Mononuclear cell (primary cell): ENCODE results near the gene OR5K3. TPM values are rescaled to one million over a fixed set of nuclear protein-coding genes. Genes with fewer than 3 reads are reported as not detected.
"Not testable (repeated sequence)": the region's sequence is repeated elsewhere in the genome, so short reads cannot be mapped to it uniquely, and the experiment has no call there.

ENCODE experiments used
- H3K27me3 ChIP-seq: 2 replicates; pipeline ENCODE4 v1.6.0; 2011; ENCODE audit warnings: low read length, control low read depth; ENCODE audit not compliant: insufficient read depth
- H3K4me1 ChIP-seq: 2 replicates; pipeline ENCODE4 v1.5.1; 2011; ENCODE audit warnings: mild to moderate bottlenecking, low read length, control low read depth; ENCODE audit not compliant: insufficient read depth
- H3K4me3 ChIP-seq: 2 replicates; pipeline ENCODE4 v1.5.1; 2011; ENCODE audit warnings: mild to moderate bottlenecking, low read length, moderate library complexity
- H3K9me3 ChIP-seq: 2 replicates; pipeline ENCODE4 v1.5.1; 2011; ENCODE audit warnings: low read depth, mild to moderate bottlenecking, control low read depth, low read length
- total RNA-seq: library from RNA; depleted of rRNA; stranded (reverse); fragments of >200 nt; gene quantifications from one replicate; pipeline ENCODE4 v1.2.3, GENCODE V29; 2012

OR5K3 gene
- total RNA-seq, 1 donor = 0.10 TPM

DNA sequence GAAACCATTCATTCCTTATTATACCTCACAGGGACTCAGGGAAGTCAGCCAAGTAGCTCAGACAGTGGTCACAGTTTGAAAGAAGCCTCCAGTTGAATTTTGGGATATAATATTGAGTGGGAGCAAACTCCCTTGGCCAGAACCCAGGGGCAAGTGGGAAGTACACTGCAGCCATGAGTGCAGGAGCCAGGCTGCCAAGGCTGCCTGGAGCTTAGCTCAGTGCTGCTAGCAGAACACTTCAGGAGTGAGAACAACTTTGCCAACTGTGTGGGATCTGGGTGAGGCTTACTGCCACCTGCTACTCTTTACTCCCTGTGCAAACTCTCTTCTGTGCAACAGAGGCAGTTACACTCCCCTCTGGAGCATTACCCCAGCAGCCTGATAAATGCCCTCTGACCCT, 4.6 kb downstream of the OR5K3 start:
- H3K4me1 ChIP-seq = no peaks in the 10 kb centered on the region
- peaks cover 9% of the 10 kb centered on the region for H3K9me3 ChIP-seq
- H3K4me3 ChIP-seq = no peak overlapping the region
- H3K27me3 ChIP-seq = no peaks in the 10 kb centered on the region

DNA sequence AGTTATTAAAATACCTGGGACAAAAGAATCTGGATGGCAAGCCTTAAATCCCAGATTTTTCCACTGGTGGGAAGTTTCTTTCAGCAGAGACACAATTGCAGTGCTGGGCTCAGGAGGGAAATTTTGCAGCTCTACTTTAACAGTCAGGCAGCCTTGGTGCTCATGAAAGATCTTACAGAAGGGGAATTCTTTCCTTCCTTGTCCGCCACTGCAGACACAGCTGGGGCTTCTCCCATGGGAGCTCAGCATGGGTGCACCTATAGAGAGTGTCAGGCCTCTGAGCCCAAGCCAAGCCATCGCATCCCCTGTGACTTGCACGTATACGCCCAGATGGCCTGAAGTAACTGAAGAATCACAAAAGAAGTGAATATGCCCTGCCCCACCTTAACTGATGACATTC, 6.0 kb downstream of the OR5K3 start:
- H3K9me3 ChIP-seq, H3K27me3 ChIP-seq, H3K4me1 ChIP-seq, H3K4me3 ChIP-seq: not testable (repeated sequence)

DNA sequence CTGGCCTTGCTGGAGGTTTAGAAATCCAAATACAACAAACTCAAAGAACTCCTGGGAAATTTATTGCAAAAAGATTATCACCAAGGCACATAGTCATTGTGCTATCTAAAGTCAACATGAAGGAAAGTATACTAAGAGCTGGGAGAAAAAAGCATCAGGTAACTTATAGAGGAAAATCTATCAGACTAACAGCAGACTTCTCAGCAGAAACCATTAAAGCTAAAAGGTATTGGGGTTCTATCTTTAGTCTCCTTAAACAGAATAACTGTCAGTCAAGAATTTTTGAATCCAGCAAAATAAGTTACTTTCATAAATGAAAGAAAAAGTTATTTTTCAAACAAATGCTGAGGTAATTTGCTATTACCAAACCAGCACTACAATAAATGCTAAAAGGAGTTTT, 8.0 kb downstream of the OR5K3 start:
- no peaks in the 10 kb centered on the region for H3K27me3 ChIP-seq
- peaks cover 16% of the 10 kb centered on the region for H3K9me3 ChIP-seq
- no peak overlapping the region for H3K4me3 ChIP-seq
- H3K4me1 ChIP-seq = no peaks in the 10 kb centered on the region

DNA sequence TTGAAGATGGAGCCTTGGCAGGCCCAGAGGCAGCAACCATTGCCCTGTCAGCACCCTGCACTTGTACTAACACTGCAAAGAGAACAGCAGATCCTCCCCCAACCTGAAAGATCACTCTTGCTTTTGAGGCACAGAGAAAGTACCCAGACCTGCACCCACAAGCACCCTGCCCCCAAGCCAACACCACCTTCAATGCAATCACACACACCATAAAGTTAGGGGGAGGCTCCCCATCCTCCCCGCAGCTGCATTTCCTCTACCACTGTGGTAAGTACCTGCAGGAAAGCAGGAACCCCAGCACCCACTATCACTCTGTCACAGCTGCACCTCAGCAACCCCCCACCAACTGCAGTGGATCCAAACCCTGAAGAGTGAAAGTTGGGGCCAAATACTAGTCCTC, 12.0 kb downstream of the OR5K3 start:
- Histone ChIP-seq H3K4me3 (no peak overlapping the region), H3K27me3 (no peaks in the 10 kb centered on the region), H3K4me1 (no peaks in the 10 kb centered on the region), H3K9me3 (peaks cover 30% of the 10 kb centered on the region)

DNA sequence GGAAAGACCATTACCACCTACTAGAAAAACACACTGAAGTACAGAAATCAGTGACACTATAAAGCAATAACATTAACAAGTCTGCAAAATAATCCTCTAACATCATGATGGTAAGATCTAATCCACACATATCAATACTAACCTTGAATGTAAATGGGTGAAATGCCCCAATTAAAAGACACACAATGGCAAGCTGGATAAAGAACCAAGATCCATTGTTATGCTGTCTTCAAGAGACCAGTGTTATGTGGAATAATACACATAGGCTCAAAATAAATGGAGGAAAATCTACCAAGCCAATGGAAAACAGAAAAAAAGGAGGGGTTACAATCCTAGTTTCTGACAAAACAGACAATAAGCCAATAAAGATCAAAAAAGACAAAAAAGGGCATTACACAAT, 13.5 kb downstream of the OR5K3 start:
- Histone ChIP-seq H3K4me3 (no peak overlapping the region), H3K27me3 (no peaks in the 10 kb centered on the region), H3K4me1 (no peaks in the 10 kb centered on the region), H3K9me3 (peaks cover 24% of the 10 kb centered on the region)

DNA sequence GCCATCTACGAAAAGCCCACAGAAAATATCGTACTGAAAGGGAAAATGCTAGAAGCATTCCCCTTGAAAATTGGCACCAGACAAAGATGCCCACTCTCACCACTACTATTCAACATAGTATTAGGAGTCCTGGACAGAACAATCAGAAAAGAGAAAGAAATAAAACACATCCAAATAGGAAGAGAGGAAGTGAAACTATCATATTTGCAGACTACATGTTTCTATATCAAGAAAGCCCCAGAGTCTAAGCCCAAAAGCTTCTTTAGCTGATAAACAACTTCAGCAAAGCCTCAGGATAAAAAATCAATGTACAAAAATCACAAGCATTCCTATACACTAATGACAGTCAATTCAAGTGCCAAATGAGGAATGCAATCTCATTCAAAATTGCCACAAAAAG, 15.6 kb downstream of the OR5K3 start:
- no peaks in the 10 kb centered on the region for H3K4me1 ChIP-seq
- no peaks in the 10 kb centered on the region for H3K27me3 ChIP-seq
- peaks cover 21% of the 10 kb centered on the region for H3K9me3 ChIP-seq
- H3K4me3 ChIP-seq = no peak overlapping the region

DNA sequence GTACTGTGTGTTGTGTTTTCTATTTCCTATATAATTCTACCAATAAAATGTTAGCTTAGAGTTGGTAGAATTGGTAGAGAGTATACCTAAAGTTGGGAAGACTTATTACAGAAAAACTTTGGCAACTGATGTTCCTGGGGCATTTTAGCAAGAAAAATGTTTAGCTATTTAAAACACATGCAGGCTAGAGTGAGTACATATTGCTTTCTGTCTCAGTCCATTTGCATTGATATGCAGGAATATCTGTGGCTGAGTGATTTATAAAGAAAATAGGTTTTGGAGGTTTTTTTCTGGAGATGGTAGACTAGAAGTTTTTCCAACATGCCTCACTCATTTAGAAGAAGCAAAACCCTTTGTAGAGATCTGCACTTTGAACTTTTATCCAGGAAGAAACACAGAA, 42.1 kb downstream of the OR5K3 start:
- H3K27me3 ChIP-seq = no peaks in the 10 kb centered on the region
- no peak overlapping the region for H3K4me3 ChIP-seq
- H3K9me3 ChIP-seq = peaks cover 18% of the 10 kb centered on the region
- no peaks in the 10 kb centered on the region for H3K4me1 ChIP-seq

DNA sequence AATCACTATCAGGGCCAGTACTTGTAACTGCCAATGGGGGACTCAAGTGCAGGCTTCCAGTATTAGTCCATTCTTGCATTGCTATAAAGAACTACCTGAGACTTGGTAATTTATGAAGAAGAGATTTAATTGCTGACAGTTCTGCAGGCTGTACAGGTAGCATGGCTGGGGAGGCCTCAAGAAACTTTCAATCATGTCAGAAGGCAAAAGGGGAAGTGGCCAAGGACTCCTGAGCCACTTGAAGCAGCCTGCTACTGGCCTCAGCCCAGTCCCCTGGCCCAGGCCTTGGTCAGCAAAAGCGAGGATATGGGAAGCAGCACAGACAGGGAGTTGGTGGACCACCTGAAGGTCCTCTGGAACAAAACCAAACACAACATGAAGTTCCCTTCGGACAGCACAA, 43.3 kb downstream of the OR5K3 start:
- peaks cover 18% of the 10 kb centered on the region for H3K9me3 ChIP-seq
- H3K27me3 ChIP-seq = no peaks in the 10 kb centered on the region
- H3K4me3 ChIP-seq = no peak overlapping the region
- H3K4me1 ChIP-seq = no peaks in the 10 kb centered on the region

DNA sequence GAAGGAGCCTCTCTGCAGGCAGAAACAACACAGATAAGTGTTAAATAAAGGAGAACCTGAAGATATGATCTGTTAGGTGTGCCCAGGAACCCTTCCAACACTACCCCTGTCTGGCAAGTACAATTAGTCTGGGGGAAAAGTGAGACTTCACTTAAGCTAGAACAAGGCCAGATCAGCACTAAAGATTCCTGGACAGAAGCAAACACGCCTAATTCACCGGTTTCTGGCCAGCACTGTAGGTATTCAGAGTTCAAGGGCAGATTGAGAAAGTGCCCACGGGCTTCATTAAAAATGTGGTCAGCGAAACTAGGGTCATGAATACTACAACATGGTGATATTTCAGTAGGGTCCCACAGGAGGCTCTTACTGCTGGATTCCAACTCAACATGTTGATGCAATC, 43.9 kb downstream of the OR5K3 start:
- H3K4me3 ChIP-seq = no peak overlapping the region
- no peaks in the 10 kb centered on the region for H3K4me1 ChIP-seq
- H3K9me3 ChIP-seq = peaks cover 15% of the 10 kb centered on the region
- no peaks in the 10 kb centered on the region for H3K27me3 ChIP-seq

DNA sequence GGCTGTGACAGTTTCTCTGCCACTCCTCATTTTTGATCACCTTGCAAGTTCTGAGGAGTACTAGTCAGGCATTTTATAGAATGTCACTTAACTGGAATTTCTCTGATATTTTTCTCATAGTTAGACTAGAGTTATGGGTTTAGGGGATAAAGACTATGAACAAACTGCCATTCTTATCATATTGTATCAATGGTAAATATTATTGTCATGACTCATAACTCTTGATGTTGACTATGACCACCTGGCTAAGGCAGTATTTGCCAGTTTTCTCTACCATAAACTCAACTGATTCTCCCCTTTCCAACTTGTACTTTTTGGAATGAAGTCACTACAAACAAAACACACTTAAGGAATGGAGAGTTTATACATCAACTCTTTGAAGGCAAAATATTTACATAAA, 49.8 kb downstream of the OR5K3 start:
- no peaks in the 10 kb centered on the region for H3K27me3 ChIP-seq
- no peaks in the 10 kb centered on the region for H3K9me3 ChIP-seq
- H3K4me3 ChIP-seq = no peak overlapping the region
- H3K4me1 ChIP-seq = no peaks in the 10 kb centered on the region

Other genes with a start within 250 kb of the OR5K3 start
- not detected for gene OR5H14, start 243.2 kb upstream of the OR5K3 start, total RNA-seq
- gene OR5H15, start 224.0 kb upstream of the OR5K3 start, total RNA-seq = not detected
- gene OR5H6, start 126.4 kb upstream of the OR5K3 start, total RNA-seq = not detected
- gene OR5H2, start 108.2 kb upstream of the OR5K3 start, total RNA-seq = not detected
- gene OR5K4, start 36.8 kb upstream of the OR5K3 start, total RNA-seq = not detected
- not detected for gene OR5K1, start 72.5 kb downstream of the OR5K3 start, total RNA-seq
- not detected for gene OR5K2, start 107.0 kb downstream of the OR5K3 start, total RNA-seq
- gene CLDND1, start 132.2 kb downstream of the OR5K3 start, total RNA-seq = 187 TPM
- gene GPR15, start 141.3 kb downstream of the OR5K3 start, total RNA-seq = 40.1 TPM
- gene CPOX, start 202.9 kb downstream of the OR5K3 start, total RNA-seq = 7.0 TPM